Thoracic aorta (tissue), 2 donors: ENCODE data around the gene B4GALNT3. TPM values are rescaled to one million over a fixed set of nuclear protein-coding genes. Genes with fewer than 3 reads are reported as not detected.

ENCODE experiments used
- ATAC-seq: fragments of 150-250 bp; one replicate; pipeline ENCODE4 v1.8.0; 2017; ENCODE audit warnings: low read depth; ENCODE audit not compliant: insufficient number of reproducible peaks, low FRiP score
- DNase-seq: peaks from one replicate; pipeline ENCODE4 v3.0.0-alpha.2; 2020; ENCODE audit warnings: low spot score
- H3K27ac ChIP-seq, 2 donors: fragments of 200-600 bp; sonication (generic); 1 replicate in 1 of 2; 2 replicates in 1 of 2; pipeline ENCODE4 v1.5.1; 2016; ENCODE audit warnings: mild to moderate bottlenecking in 2 of 2, moderate library complexity in 2 of 2
- H3K27me3 ChIP-seq: fragments of 200-600 bp; sonication (generic); replicated peaks from 2 replicates; pipeline ENCODE4 v1.6.0; 2016; ENCODE audit warnings: mild to moderate bottlenecking; ENCODE audit not compliant: insufficient read depth
- H3K36me3 ChIP-seq: fragments of 200-600 bp; sonication (generic); one replicate; pipeline ENCODE4 v1.5.1; 2016
- H3K4me1 ChIP-seq, 2 donors: fragments of 200-600 bp; sonication (generic); 1 replicate in 1 of 2; 2 replicates in 1 of 2; pipeline versions ENCODE4 v1.5.1 to v1.6.0; 2016; ENCODE audit warnings: low read depth in 2 of 2, mild to moderate bottlenecking in 1 of 2; ENCODE audit not compliant: control insufficient read depth in 1 of 2
- H3K4me3 ChIP-seq: fragments of 200-600 bp; sonication (generic); 2 replicates; pipeline ENCODE4 v1.5.1; 2016; ENCODE audit warnings: mild to moderate bottlenecking
- H3K9me3 ChIP-seq: fragments of 200-600 bp; sonication (generic); 2 replicates; pipeline ENCODE4 v1.5.1; 2016
- total RNA-seq, 2 donors: library from RNA; depleted of rRNA; stranded (reverse); fragments of >200 nt; gene quantifications; one replicate each; pipeline versions ENCODE4 v1.1.0 to v1.2.3, GENCODE V29; 2016
- TF ChIP-seq, protein P1 (sequence below): fragments of 200-600 bp; sonication (generic); IDR thresholded peaks from one replicate; pipeline ENCODE4 v1.5.1; 2019; ENCODE audit warnings: antibody characterized with exemption

Gene B4GALNT3
- total RNA-seq, 2 donors from 2014 or later, result 16.8 to 22.3 TPM

DNA sequence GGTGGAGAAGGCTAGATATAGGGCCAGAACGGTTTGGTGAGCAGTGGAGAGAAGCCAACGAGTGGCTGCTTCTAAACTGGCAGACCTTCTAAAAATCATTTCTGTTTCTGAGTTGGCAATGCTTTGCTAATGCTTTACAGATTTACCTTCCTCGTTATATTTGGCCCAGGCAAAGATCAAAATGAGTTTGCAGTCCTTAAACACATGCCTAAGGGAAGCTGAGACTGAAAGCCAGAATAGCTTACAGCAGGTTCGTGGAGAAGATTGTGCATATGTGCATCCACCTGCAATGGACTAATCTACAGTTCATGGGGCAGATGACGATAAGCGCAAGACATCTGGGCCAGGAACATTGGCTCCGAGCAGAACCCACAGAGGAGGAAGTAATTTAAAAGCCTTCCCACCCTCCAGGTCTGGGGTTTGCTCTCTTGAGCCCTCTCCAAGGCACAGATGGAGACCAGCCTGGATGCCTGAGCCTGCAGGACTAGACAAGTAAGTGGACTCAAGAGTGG, 104.1 kb downstream of the B4GALNT3 start:
- Histone ChIP-seq H3K27ac (peak overlapping the region; percentile 8 to 14), H3K4me1 (peaks cover 5 to 16% of the 10 kb centered on the region in 2 donors), H3K9me3 (no peaks in the 10 kb centered on the region), H3K27me3 (no peaks in the 10 kb centered on the region), H3K36me3 (peaks cover 5% of the 10 kb centered on the region), H3K4me3 (no peak overlapping the region)
- ATAC-seq (no peak), DNase-seq (no peak)
- TF ChIP-seq, protein P1, sequence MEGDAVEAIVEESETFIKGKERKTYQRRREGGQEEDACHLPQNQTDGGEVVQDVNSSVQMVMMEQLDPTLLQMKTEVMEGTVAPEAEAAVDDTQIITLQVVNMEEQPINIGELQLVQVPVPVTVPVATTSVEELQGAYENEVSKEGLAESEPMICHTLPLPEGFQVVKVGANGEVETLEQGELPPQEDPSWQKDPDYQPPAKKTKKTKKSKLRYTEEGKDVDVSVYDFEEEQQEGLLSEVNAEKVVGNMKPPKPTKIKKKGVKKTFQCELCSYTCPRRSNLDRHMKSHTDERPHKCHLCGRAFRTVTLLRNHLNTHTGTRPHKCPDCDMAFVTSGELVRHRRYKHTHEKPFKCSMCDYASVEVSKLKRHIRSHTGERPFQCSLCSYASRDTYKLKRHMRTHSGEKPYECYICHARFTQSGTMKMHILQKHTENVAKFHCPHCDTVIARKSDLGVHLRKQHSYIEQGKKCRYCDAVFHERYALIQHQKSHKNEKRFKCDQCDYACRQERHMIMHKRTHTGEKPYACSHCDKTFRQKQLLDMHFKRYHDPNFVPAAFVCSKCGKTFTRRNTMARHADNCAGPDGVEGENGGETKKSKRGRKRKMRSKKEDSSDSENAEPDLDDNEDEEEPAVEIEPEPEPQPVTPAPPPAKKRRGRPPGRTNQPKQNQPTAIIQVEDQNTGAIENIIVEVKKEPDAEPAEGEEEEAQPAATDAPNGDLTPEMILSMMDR, result no peak

DNA sequence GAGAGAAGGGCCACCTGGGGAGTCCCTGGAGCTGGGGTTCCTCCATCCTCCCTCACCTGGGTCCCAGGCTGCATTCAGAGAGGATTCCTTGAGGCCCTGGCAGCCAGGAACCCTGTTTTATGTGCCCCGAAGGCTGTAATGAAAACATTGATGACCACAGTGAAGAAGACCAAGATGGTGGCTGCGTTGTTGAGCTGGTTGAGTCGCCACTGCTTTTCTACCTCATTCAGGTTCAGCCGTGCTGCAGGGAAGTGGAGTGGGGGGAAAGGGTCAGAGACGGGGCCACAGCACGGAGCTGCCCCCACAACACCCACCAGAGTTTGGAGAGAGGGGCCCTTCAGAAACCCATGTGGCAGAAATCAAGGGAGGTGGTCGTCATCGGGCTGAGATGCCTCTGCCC, 105.4 kb downstream of the B4GALNT3 start:
- H3K4me3 ChIP-seq, result no peak overlapping the region
- ATAC-seq (no peak), DNase-seq (no peak)
- no peaks in the 10 kb centered on the region for H3K27me3 ChIP-seq
- H3K27ac ChIP-seq, result no peak overlapping the region
- TF ChIP-seq, protein P1, result no peak
- H3K36me3 ChIP-seq, result peaks cover 5% of the 10 kb centered on the region
- peaks cover 5 to 19% of the 10 kb centered on the region in 2 donors for H3K4me1 ChIP-seq
- H3K9me3 ChIP-seq, result no peaks in the 10 kb centered on the region

DNA sequence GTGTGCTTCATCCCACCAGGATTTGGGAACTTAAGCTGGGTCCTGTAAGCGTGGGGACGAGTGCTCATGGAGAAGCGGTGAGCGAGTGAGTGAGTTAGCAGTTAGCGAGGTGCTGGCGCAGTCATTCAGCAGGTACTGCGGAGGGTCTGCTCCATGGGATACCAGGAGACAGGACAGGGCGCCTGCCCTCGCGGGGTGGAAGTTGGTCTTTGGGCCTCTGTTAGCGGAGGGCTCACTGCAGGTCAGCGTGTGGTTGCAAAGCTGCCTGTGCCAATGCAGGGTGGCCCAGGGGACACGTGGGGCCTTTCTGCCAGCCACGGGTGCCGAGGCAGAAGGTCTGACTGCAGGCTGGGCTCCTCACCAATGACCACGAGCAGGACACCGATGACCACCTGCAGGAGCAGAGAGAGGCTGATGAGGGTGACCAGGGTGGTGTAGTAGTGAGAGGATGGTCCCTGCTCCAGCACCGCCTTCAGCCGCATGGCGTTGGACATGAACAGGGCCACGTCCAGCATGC, 105.9 kb downstream of the B4GALNT3 start:
- Histone ChIP-seq H3K27ac (no peak overlapping the region), H3K4me1 (peaks cover 5 to 20% of the 10 kb centered on the region in 2 donors), H3K4me3 (no peak overlapping the region), H3K9me3 (no peaks in the 10 kb centered on the region), H3K27me3 (no peaks in the 10 kb centered on the region), H3K36me3 (peaks cover 5% of the 10 kb centered on the region)
- no peak for DNase-seq
- ATAC-seq, result no peak
- TF ChIP-seq, protein P1, result no peak

DNA sequence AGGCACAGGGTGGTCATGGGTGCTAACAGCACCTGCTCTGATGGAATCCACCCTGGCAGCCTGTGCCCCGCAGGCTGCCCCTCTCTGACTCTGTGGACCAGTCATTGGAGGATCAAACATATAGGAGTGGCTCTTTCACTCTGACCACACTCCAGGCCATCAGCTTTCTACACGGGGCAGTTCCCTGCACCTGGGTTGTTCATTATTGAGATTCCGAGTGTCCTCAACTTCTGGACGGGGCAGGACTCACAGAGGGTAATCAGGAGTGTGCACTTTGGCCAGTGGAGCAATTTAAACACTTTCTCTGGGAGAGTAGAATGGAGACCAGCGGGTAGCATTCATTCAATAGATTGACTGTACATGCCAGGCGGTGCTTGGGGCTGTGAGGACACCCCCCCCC, 108.7 kb downstream of the B4GALNT3 start:
- no peak overlapping the region for H3K4me3 ChIP-seq
- DNase-seq, result no peak

DNA sequence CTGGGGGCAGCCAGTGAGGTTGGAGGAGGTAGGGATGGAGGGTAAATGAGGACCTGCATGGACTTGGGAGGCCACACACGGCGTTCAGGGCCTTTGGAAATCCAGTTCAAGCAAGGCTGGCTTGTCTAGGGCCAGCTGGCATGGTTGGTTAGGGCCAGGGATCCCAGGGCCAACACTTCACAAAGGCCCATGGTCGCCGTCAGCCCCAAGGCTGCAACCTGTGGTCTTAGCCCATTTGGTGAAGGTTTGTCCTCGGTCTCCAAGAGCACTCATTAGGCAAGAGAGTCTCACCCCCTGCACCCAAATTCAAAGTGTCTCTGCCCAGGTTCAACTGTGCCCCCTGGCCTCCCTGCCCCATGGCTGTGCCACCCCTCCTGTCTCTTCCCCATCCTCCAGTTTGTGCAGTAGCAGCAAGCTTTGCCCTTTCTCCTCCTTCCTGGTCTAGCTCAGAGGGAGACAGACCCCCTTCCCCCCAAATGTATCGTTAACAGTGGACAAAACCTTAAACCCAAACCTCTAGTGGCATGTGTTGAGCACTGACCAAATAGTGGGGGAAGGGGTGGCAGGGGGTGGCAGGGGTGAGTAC, 109.4 kb downstream of the B4GALNT3 start:
- Histone ChIP-seq H3K27ac (no peak overlapping the region), H3K9me3 (no peaks in the 10 kb centered on the region), H3K4me3 (peak overlapping the region; percentile 86), H3K4me1 (peaks cover 11 to 24% of the 10 kb centered on the region in 2 donors), H3K27me3 (no peaks in the 10 kb centered on the region), H3K36me3 (no peaks in the 10 kb centered on the region)
- TF ChIP-seq, protein P1, result no peak
- DNase-seq (no peak), ATAC-seq (no peak)

More for the DNA sequence above, 108.7 kb downstream of the B4GALNT3 start:
- Histone ChIP-seq H3K9me3 (no peaks in the 10 kb centered on the region), H3K36me3 (no peaks in the 10 kb centered on the region), H3K27me3 (no peaks in the 10 kb centered on the region), H3K27ac (no peak overlapping the region), H3K4me1 (peaks cover 11 to 31% of the 10 kb centered on the region in 2 donors)
- TF ChIP-seq, protein P1, result no peak
- ATAC-seq, result no peak
